BJ (cell line): ENCODE data around the gene PREP. TPM values are rescaled to one million over a fixed set of nuclear protein-coding genes. Genes with fewer than 3 reads are reported as not detected.
A peak's percentile ranks its signal among the peaks of the same experiment; 100 is the strongest.
"Not testable (repeated sequence)": the region's sequence is repeated elsewhere in the genome, so short reads cannot be mapped to it uniquely, and the experiment has no call there.

Source experiments
- CTCF ChIA-PET: fragments of 350-600 bp; formaldehyde crosslinking; extraction: SDS; loops from one replicate; lab custom pipeline; 2021; ENCODE audit warnings: antibody characterized with exemption, inconsistent platforms; lab: Yijun Ruan, JAX
- POLR2A ChIA-PET: fragments of 300-600 bp; sonication (Branson Sonifier 250); formaldehyde crosslinking; extraction: SDS; loops from one replicate; lab custom pipeline; 2021; ENCODE audit warnings: antibody characterized with exemption; lab: Charles Lee
- DNase-seq: peaks from one replicate; pipeline ENCODE4 v3.0.0-alpha.2; 2011; ENCODE audit warnings: low read depth
- H3K27me3 ChIP-seq: 2 replicates; pipeline ENCODE4 v1.6.0; 2011; ENCODE audit warnings: low read length; ENCODE audit not compliant: control insufficient read depth, insufficient read depth
- H3K36me3 ChIP-seq: 2 replicates; pipeline ENCODE4 v1.5.1; 2011; ENCODE audit warnings: low read length; ENCODE audit not compliant: control insufficient read depth, insufficient read depth
- H3K4me3 ChIP-seq: 2 replicates; pipeline ENCODE4 v1.5.1; 2011; ENCODE audit warnings: low read depth, mild to moderate bottlenecking, control low read depth, low read length
- CTCF ChIP-seq: IDR thresholded peaks from 2 replicates; pipeline ENCODE4 v1.5.1; 2011; ENCODE audit warnings: low read depth, mild to moderate bottlenecking, control low read depth, inconsistent platforms, low read length, moderate library complexity; ENCODE audit not compliant: insufficient read depth
- polyA plus RNA-seq: library from polyadenylated mRNA; depleted of rRNA; stranded (reverse); fragments of >200 nt; gene quantifications from 2 replicates; pipeline ENCODE4 v1.2.3, GENCODE V29; 2011

Gene PREP
- polyA plus RNA-seq, 1 experiment = 10.8 TPM

GRCh38 chr6:105430685-105431084, 27.8 kb upstream of the PREP start:
- ChIA-PET POLR2A (no interaction called here), CTCF (interaction anchor here (1.0 to 2.9 kb wide), 11 partner anchors 28 to 909 kb away, joined by 3 to 21 read pairs (median 3); partner anchors contain the start of gene PREP)
- H3K4me3 ChIP-seq = no peak overlapping the region
- no peak for DNase-seq
- no peaks in the 10 kb centered on the region for H3K36me3 ChIP-seq
- H3K27me3 ChIP-seq = no peaks in the 10 kb centered on the region
- TF ChIP-seq CTCF = no peak

- H3K4me3 ChIP-seq = no peak overlapping the region
- TF ChIP-seq CTCF = no peak
- ChIA-PET CTCF (interaction anchor here (1.3 to 2.7 kb wide), 5 partner anchors 27 to 910 kb away, joined by 3 to 21 read pairs (median 3); partner anchors contain the start of gene PREP), POLR2A (interaction anchor here (0.7 kb wide), 1 partner anchor 873 kb away, joined by 6 read pairs; no protein-coding TSS in a partner anchor)
- no peaks in the 10 kb centered on the region for H3K36me3 ChIP-seq
- H3K27me3 ChIP-seq = no peaks in the 10 kb centered on the region
- DNase-seq = no peak
These were observed 26.8 kb upstream of the PREP start for GRCh38 chr6:105429676-105430075.

GRCh38 chr6:105428342-105428957, 25.6 kb upstream of the PREP start:
- CTCF ChIA-PET = interaction anchor here (0.9 to 4.3 kb wide), 3 partner anchors 26 to 342 kb away, joined by 3 to 22 read pairs (median 3); partner anchors contain the start of gene PREP
- TF ChIP-seq CTCF = no peak
- peak; percentile 57 for DNase-seq
- Histone ChIP-seq H3K27me3 (peaks cover 1% of the 10 kb centered on the region; the same call in 1 of the 2 replicates), H3K36me3 (no peaks in the 10 kb centered on the region), H3K4me3 (no peak overlapping the region)
- POLR2A ChIA-PET = no interaction called here

GRCh38 chr6:105424175-105424783, 21.4 kb upstream of the PREP start:
- H3K4me3 ChIP-seq = no peak overlapping the region
- CTCF ChIA-PET = interaction anchor here (1.0 to 4.3 kb wide), 5 partner anchors 21 to 345 kb away, joined by 3 to 22 read pairs (median 4); partner anchors contain the start of gene PREP
- DNase-seq = no peak
- POLR2A ChIA-PET = no interaction called here
- H3K36me3 ChIP-seq = no peaks in the 10 kb centered on the region
- H3K27me3 ChIP-seq = peaks cover 1% of the 10 kb centered on the region
- TF ChIP-seq CTCF = peak; percentile 71

- H3K27me3 ChIP-seq, DNase-seq, H3K36me3 ChIP-seq, H3K4me3 ChIP-seq, POLR2A ChIA-PET: not testable (repeated sequence)
- CTCF ChIA-PET = interaction anchor here (1.9 kb wide), 1 partner anchor 328 kb away, joined by 5 read pairs; no protein-coding TSS in a partner anchor
These were observed 14.1 kb upstream of the PREP start for GRCh38 chr6:105416971-105417370.
